Thoracic aorta (tissue), 2 donors: ENCODE data around the gene CES2. TPM values are rescaled to one million over a fixed set of nuclear protein-coding genes. Genes with fewer than 3 reads are reported as not detected.

Experiments
- ATAC-seq: fragments of 150-250 bp; one replicate; pipeline ENCODE4 v1.8.0; 2017; ENCODE audit warnings: low read depth; ENCODE audit not compliant: insufficient number of reproducible peaks, low FRiP score
- DNase-seq: peaks from one replicate; pipeline ENCODE4 v3.0.0-alpha.2; 2020; ENCODE audit warnings: low spot score
- H3K27ac ChIP-seq, 2 donors: fragments of 200-600 bp; sonication (generic); 1 replicate in 1 of 2; 2 replicates in 1 of 2; pipeline ENCODE4 v1.5.1; 2016; ENCODE audit warnings: mild to moderate bottlenecking in 2 of 2, moderate library complexity in 2 of 2
- H3K27me3 ChIP-seq: fragments of 200-600 bp; sonication (generic); replicated peaks from 2 replicates; pipeline ENCODE4 v1.6.0; 2016; ENCODE audit warnings: mild to moderate bottlenecking; ENCODE audit not compliant: insufficient read depth
- H3K36me3 ChIP-seq: fragments of 200-600 bp; sonication (generic); one replicate; pipeline ENCODE4 v1.5.1; 2016
- H3K4me1 ChIP-seq, 2 donors: fragments of 200-600 bp; sonication (generic); 1 replicate in 1 of 2; 2 replicates in 1 of 2; pipeline versions ENCODE4 v1.5.1 to v1.6.0; 2016; ENCODE audit warnings: low read depth in 2 of 2, mild to moderate bottlenecking in 1 of 2; ENCODE audit not compliant: control insufficient read depth in 1 of 2
- H3K4me3 ChIP-seq: fragments of 200-600 bp; sonication (generic); 2 replicates; pipeline ENCODE4 v1.5.1; 2016; ENCODE audit warnings: mild to moderate bottlenecking
- H3K9me3 ChIP-seq: fragments of 200-600 bp; sonication (generic); 2 replicates; pipeline ENCODE4 v1.5.1; 2016
- total RNA-seq, 2 donors: library from RNA; depleted of rRNA; stranded (reverse); fragments of >200 nt; gene quantifications; one replicate each; pipeline versions ENCODE4 v1.1.0 to v1.2.3, GENCODE V29; 2016
- TF ChIP-seq, protein P1 (sequence below): fragments of 200-600 bp; sonication (generic); IDR thresholded peaks from one replicate; pipeline ENCODE4 v1.5.1; 2019; ENCODE audit warnings: antibody characterized with exemption

Gene CES2
- total RNA-seq, 2 donors from 2014 or later, result 29.8 to 92.7 TPM

- no peaks in the 10 kb centered on the region for H3K9me3 ChIP-seq
- no peak for ATAC-seq
- TF ChIP-seq, protein P1, sequence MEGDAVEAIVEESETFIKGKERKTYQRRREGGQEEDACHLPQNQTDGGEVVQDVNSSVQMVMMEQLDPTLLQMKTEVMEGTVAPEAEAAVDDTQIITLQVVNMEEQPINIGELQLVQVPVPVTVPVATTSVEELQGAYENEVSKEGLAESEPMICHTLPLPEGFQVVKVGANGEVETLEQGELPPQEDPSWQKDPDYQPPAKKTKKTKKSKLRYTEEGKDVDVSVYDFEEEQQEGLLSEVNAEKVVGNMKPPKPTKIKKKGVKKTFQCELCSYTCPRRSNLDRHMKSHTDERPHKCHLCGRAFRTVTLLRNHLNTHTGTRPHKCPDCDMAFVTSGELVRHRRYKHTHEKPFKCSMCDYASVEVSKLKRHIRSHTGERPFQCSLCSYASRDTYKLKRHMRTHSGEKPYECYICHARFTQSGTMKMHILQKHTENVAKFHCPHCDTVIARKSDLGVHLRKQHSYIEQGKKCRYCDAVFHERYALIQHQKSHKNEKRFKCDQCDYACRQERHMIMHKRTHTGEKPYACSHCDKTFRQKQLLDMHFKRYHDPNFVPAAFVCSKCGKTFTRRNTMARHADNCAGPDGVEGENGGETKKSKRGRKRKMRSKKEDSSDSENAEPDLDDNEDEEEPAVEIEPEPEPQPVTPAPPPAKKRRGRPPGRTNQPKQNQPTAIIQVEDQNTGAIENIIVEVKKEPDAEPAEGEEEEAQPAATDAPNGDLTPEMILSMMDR, result no peak
Measured at GRCh38 chr16:66890799-66891198, 44.5 kb upstream of the CES2 start.

DNA sequence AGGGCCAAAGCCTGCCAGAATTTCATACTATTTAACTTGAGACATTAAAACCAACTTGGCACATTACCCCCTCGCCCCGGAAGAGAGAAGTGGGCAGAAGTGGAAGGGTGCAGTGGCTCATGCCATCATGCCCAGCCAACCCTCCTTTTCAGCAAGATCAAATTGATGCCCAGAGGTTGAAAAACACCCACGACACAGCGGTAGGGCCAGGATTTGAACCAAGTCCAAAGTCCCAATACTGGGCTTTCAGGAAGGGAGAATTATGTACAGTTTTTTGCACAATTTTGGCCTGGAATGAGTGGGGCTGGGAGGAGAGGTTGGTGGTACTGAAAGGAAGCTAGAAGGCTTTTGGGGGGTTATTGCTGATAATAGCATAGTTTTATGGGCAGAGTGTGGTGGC lies 44.0 kb upstream of the CES2 start:
- Histone ChIP-seq H3K9me3 (no peaks in the 10 kb centered on the region), H3K27me3 (no peaks in the 10 kb centered on the region), H3K36me3 (no peaks in the 10 kb centered on the region), H3K27ac (no peak overlapping the region), H3K4me1 (peaks cover 2 to 17% of the 10 kb centered on the region in 2 donors), H3K4me3 (no peak overlapping the region)
- no peak for ATAC-seq
- no peak for DNase-seq
- TF ChIP-seq, protein P1, result no peak

More at GRCh38 chr16:66890799-66891198, 44.5 kb upstream of the CES2 start:
- Histone ChIP-seq H3K36me3 (no peaks in the 10 kb centered on the region), H3K27me3 (no peaks in the 10 kb centered on the region), H3K4me1 (peaks cover 0 to 12% of the 10 kb centered on the region in 2 donors), H3K4me3 (no peak overlapping the region), H3K27ac (no peak overlapping the region)
- no peak for DNase-seq

DNA sequence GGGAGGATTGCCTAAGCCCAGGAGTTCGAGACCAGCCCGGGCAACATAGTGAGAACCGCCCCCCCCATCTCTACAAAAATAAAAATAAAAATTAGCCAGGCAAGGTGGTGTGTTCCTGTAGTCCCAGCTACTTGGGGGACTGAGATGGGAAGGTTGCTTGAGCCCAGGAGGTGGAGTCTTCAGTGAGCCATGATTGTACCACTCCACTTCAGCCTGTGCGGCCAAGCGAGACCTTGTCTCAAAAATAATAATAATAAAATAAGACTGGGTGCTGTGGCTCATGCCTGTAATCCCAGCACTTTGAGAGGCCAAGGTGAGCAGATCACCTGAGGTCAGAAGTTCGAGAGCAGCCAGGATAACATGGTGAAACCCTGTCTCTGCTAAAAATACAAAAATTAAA lies 43.5 kb upstream of the CES2 start:
- H3K9me3 ChIP-seq, result no peaks in the 10 kb centered on the region
- H3K4me3 ChIP-seq, result no peak overlapping the region
- ATAC-seq, result no peak
- H3K36me3 ChIP-seq, result no peaks in the 10 kb centered on the region
- DNase-seq, result no peak
- H3K4me1 ChIP-seq, result peaks cover 2 to 18% of the 10 kb centered on the region in 2 donors
- TF ChIP-seq, protein P1, result no peak
- no peak overlapping the region for H3K27ac ChIP-seq
- H3K27me3 ChIP-seq, result no peaks in the 10 kb centered on the region

GRCh38 chr16:66894055-66894454 lies 41.3 kb upstream of the CES2 start:
- no peaks in the 10 kb centered on the region for H3K27me3 ChIP-seq
- TF ChIP-seq, protein P1, result no peak
- H3K9me3 ChIP-seq, result no peaks in the 10 kb centered on the region
- H3K4me1 ChIP-seq, result peaks cover 10 to 37% of the 10 kb centered on the region in 2 donors
- ATAC-seq (no peak), DNase-seq (no peak)
- no peaks in the 10 kb centered on the region for H3K36me3 ChIP-seq
- no peak overlapping the region for H3K27ac ChIP-seq
- no peak overlapping the region for H3K4me3 ChIP-seq

- TF ChIP-seq, protein P1, result peak; percentile 83
- DNase-seq, result no peak
- no peak overlapping the region for H3K27ac ChIP-seq
Measured at GRCh38 chr16:66894948-66895688, 40.2 kb upstream of the CES2 start.

More at GRCh38 chr16:66894948-66895688, 40.2 kb upstream of the CES2 start:
- H3K9me3 ChIP-seq, result no peaks in the 10 kb centered on the region
- H3K36me3 ChIP-seq, result no peaks in the 10 kb centered on the region
- H3K27me3 ChIP-seq, result no peaks in the 10 kb centered on the region
- peaks cover 21 to 47% of the 10 kb centered on the region in 2 donors for H3K4me1 ChIP-seq
- H3K4me3 ChIP-seq, result no peak overlapping the region
- ATAC-seq, result peak; percentile 51
